Endodermal cell (in vitro differentiated cells): ENCODE data around the gene APOOL. TPM values are rescaled to one million over a fixed set of nuclear protein-coding genes. Genes with fewer than 3 reads are reported as not detected.

Source experiments
- DNase-seq: peaks from one replicate; pipeline ENCODE4 v3.0.0-alpha.2; 2017
- H3K27ac ChIP-seq: 2 replicates; pipeline ENCODE4 v1.5.1; 2013; ENCODE audit warnings: mild to moderate bottlenecking, low read depth, low read length, moderate library complexity
- H3K27me3 ChIP-seq: 2 replicates; pipeline ENCODE4 v1.6.1; 2013; ENCODE audit warnings: mild to moderate bottlenecking, low read length, moderate library complexity; ENCODE audit not compliant: insufficient read depth, control insufficient read depth, poor library complexity, severe bottlenecking
- H3K36me3 ChIP-seq: 2 replicates; pipeline ENCODE4 v1.7.0; 2013; ENCODE audit warnings: mild to moderate bottlenecking, low read length, moderate library complexity; ENCODE audit not compliant: control insufficient read depth, insufficient read depth
- H3K4me1 ChIP-seq: one replicate; pipeline ENCODE4 v1.7.0; 2013; ENCODE audit warnings: low read length; ENCODE audit not compliant: control insufficient read depth, insufficient read depth
- H3K4me3 ChIP-seq: 2 replicates; pipeline ENCODE4 v1.5.1; 2013; ENCODE audit warnings: mild to moderate bottlenecking, low read length, moderate library complexity
- H3K9ac ChIP-seq: 2 replicates; pipeline ENCODE4 v1.6.1; 2013; ENCODE audit warnings: mild to moderate bottlenecking, low read length, moderate library complexity; ENCODE audit not compliant: poor library complexity, severe bottlenecking; ENCODE audit errors: extremely low read depth
- H3K9me3 ChIP-seq: 2 replicates; pipeline ENCODE4 v1.6.1; 2013; ENCODE audit warnings: mild to moderate bottlenecking, low read length, moderate library complexity; ENCODE audit not compliant: control insufficient read depth
- H3K27ac Mint-ChIP-seq: 2 replicates; pipeline ENCODE4 v1.8.0; 2020; ENCODE audit warnings: mixed read lengths
- H3K27me3 Mint-ChIP-seq: 2 replicates; pipeline ENCODE4 v1.8.0; 2021; ENCODE audit warnings: mild to moderate bottlenecking, mixed read lengths; ENCODE audit not compliant: insufficient read depth
- H3K36me3 Mint-ChIP-seq: 2 replicates; pipeline ENCODE4 v1.8.0; 2020; ENCODE audit warnings: low read depth, mixed read lengths
- H3K4me1 Mint-ChIP-seq: 2 replicates; pipeline ENCODE4 v1.8.0; 2020; ENCODE audit warnings: mixed read lengths
- H3K4me3 Mint-ChIP-seq: 2 replicates; pipeline ENCODE4 v1.8.0; 2020; ENCODE audit warnings: mild to moderate bottlenecking, moderate library complexity, mixed read lengths
- H3K9me3 Mint-ChIP-seq: 2 replicates; pipeline ENCODE4 v1.8.0; 2020; ENCODE audit warnings: mild to moderate bottlenecking, mixed read lengths
- CTCF ChIP-seq: fragments of 200-600 bp; sonication (generic); conservative IDR thresholded peaks from 2 replicates; pipeline ENCODE4 v1.5.0; 2021; ENCODE audit warnings: antibody characterized with exemption, mild to moderate bottlenecking
- WGBS, 2 experiments: methylation state at CpG; one replicate each; pipeline versions ENCODE4 v1.1.5 to v1.1.7; 2013; ENCODE audit warnings: missing lambda C conversion rate in 2 of 2, mixed read lengths in 1 of 2; ENCODE audit not compliant: insufficient coverage in 1 of 2, insufficient read length in 1 of 2; 5-methylcytosine and 5-hydroxymethylcytosine counted together
- total RNA-seq, 2 donors: library from RNA; stranded (reverse); fragmentation: NEBNext Ultra II Directional in 1 of 2; extraction: Animal tissue kit (Norgen Biotek cat#: 25700) in 1 of 2; gene quantifications; 2 replicates in 1 of 2; 3 replicates in 1 of 2; pipeline ENCODE4 v1.2.1, GENCODE V29; 2021

APOOL gene
- total RNA-seq, 2 donors from 2014 or later: 14.3 to 14.8 TPM

- H3K27ac Mint-ChIP-seq: no peak overlapping the region
- peaks cover 48% of the 10 kb centered on the region for H3K9me3 Mint-ChIP-seq
- DNase-seq: no peak
- TF ChIP-seq CTCF: no peak
- Histone ChIP-seq H3K9me3 (no peaks in the 10 kb centered on the region), H3K36me3 (no peaks in the 10 kb centered on the region), H3K9ac (no peak overlapping the region), H3K27me3 (no peaks in the 10 kb centered on the region), H3K4me3 (no peak overlapping the region), H3K27ac (no peak overlapping the region), H3K4me1 (no peaks in the 10 kb centered on the region)
- H3K4me3 Mint-ChIP-seq: no peak overlapping the region
- H3K36me3 Mint-ChIP-seq: no peaks in the 10 kb centered on the region
- H3K27me3 Mint-ChIP-seq: no peaks in the 10 kb centered on the region
- H3K4me1 Mint-ChIP-seq: no peaks in the 10 kb centered on the region
- 72 to 94% methylated on average over 4 to 8 of the region's 9 CpGs for WGBS, 2 experiments
Observed at GRCh38 chrX:85112293-85112692, 108.6 kb downstream of the APOOL start.

GRCh38 chrX:85113746-85114145 lies 110.1 kb downstream of the APOOL start:
- Mint-ChIP-seq H3K4me3 (no peak overlapping the region), H3K4me1 (no peaks in the 10 kb centered on the region), H3K36me3 (no peaks in the 10 kb centered on the region), H3K27ac (no peak overlapping the region), H3K27me3 (no peaks in the 10 kb centered on the region), H3K9me3 (peaks cover 40% of the 10 kb centered on the region)
- Histone ChIP-seq H3K4me1 (no peaks in the 10 kb centered on the region), H3K36me3 (no peaks in the 10 kb centered on the region), H3K4me3 (no peak overlapping the region), H3K27ac (no peak overlapping the region), H3K9ac (no peak overlapping the region), H3K27me3 (no peaks in the 10 kb centered on the region), H3K9me3 (no peaks in the 10 kb centered on the region)
- WGBS, 2 experiments: 100% methylated on average over 1 of the region's 2 CpGs; no CpG with 5 or more reads in 1 of the 2 experiments
- no peak for DNase-seq
- no peak for TF ChIP-seq CTCF

DNA sequence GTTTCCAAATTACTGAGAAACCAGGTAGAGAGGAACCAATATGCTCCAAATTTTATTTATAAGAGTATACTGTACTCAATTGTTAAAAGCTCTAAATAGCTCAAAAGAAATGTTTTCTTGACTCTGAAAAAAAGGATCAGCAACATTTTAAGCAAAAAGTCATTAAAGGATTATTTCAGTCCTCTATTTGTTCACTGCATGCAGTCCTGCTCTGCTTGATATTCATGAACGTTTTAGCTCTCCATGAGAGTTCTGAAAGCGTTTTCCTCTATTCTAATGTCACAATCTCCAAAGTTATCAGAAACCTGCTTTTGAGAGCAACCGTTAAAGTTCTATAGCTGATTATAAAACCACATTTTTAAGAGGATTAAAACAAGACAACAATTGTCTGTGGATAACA lies 110.5 kb downstream of the APOOL start:
- Mint-ChIP-seq H3K9me3 (peaks cover 36% of the 10 kb centered on the region), H3K27me3 (no peaks in the 10 kb centered on the region), H3K36me3 (no peaks in the 10 kb centered on the region), H3K27ac (no peak overlapping the region), H3K4me1 (no peaks in the 10 kb centered on the region), H3K4me3 (no peak overlapping the region)
- no peak for DNase-seq
- H3K9ac ChIP-seq: no peak overlapping the region
- H3K27ac ChIP-seq: no peak overlapping the region
- H3K4me3 ChIP-seq: no peak overlapping the region
- no peaks in the 10 kb centered on the region for H3K36me3 ChIP-seq
- TF ChIP-seq CTCF: no peak
- H3K9me3 ChIP-seq: no peaks in the 10 kb centered on the region
- H3K27me3 ChIP-seq: no peaks in the 10 kb centered on the region
- no peaks in the 10 kb centered on the region for H3K4me1 ChIP-seq
- 75 to 97% methylated on average over 1 to 3 of the region's 3 CpGs for WGBS, 2 experiments
